IPS-NIHi11 (cell line): Measurements from ENCODE around the gene GPR32.
"Not testable (repeated sequence)": the region's sequence is repeated elsewhere in the genome, so short reads cannot be mapped to it uniquely, and the experiment has no call there.

Experiments
- DNase-seq: peaks from one replicate; pipeline ENCODE4 v3.0.0; 2012; ENCODE audit warnings: mixed read lengths, low spot score

Gene GPR32

DNA sequence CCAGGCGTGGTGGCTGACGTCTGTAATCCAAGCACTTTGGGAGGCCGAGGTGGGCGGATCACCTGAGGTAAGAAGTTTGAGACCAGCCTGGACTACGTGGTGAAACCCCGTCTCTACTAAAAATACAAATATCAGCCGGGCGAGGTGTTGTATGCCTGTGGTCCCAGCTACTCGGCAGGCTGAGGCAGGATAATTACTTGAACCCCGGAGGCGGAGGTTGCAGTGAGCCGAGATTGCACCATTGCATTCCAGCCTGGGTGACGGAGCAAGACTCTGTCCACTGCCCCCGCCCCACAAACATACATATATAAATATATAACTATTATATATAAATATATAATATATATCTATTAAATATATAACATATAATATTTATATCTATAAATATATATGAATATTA, 23.1 kb upstream of the GPR32 start:
- not testable (repeated sequence) for DNase-seq

DNA sequence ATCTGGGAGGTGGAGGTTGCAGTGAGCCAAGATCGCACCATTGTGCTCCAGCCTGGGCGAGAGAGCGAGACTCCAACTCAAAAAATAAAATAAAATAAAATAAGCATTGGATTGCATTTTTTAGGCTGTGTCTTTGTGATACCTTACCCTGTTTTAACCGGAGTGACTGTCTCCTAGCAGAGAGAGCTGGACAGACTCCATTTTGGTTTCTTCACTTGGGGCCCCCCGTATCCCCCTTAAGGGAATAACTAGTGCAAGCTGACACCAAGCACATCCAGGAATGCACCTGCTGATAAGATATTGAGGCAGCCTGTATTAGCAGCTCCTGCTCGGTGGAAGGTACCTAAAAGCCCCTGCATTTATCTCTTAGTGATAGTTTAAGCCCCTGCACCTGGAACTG, 20.8 kb upstream of the GPR32 start:
- no peak for DNase-seq

DNA sequence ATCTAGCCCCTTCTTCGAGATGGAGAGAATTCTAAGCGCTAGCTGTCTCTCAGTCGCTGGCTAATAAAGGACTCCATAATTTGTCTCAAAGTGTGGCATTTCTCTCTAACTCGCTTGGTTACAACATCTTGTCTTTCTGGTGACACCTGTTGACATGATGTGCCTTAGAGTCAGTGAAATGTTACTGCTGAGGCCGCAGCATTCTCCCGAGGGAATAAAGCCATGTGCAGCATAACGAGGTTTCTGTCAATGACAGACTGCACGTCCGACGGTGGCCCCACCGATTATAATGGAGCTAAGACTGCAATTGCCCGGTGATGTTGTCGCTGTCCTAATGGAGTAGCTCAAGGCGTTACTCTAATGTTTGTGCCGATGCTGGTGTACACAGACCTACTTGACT, 20.3 kb upstream of the GPR32 start:
- no peak for DNase-seq

- no peak for DNase-seq
Observed at GRCh38 chr19:50753879-50754278, 16.4 kb upstream of the GPR32 start.

DNA sequence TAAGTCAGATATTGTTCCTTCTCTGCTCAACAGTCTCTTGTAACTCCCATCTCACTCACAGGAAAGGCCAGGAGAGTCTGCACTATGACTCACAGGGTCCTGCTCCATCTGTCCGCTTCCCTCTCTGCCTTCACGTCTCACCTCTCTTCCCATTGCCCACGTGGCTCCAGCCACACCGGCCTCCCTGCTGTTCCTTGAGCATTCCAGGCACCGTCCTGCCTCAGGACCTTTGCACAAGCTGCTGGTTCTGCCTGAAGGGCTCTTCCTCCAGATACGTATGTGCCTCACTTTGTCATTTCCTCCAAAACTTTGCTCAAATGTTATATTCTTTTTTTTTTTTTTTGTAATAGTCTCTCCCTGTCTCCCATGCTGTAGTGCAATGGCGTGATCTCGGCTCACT, 14.0 kb upstream of the GPR32 start:
- not testable (repeated sequence) for DNase-seq

DNA sequence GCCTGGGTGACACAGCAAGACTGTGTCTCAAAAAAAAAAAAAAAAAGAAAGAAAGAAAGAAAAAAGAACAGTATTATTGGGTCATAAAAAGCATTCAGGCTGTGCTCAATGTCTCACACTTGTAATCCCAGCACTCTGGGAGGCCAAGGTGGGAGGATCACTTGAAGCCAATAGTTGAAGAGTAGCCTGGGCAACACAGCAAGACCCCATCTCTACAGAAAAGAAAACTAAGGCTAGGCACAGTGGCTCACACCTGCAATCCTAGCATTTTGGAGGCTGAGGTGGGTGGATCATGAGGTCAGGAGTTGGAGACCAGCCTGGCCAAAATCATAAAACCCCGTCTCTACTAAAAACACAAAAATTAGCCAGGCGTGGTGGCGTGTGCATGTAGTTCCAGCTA, 12.6 kb upstream of the GPR32 start:
- DNase-seq = not testable (repeated sequence)

DNA sequence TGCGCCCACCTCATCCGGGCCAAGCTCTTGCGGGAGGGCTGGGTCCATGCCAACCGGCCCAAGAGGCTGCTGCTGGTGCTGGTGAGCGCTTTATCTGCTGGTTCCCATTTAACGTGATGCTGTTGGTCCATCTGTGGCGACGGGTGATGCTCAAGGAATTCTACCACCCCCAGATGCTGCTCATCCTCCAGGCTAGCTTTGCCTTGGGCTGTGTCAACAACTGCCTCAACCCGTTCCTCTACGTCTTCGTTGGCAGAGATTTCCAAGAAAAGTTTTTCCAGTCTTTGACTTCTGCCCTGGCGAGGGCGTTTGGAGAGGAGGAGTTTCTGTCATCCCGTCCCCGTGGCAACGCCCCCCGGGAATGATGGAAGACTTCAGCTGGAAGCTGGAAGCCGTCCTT, 11.2 kb upstream of the GPR32 start:
- not testable (repeated sequence) for DNase-seq

- peak; percentile 40 for DNase-seq
Observed at GRCh38 chr19:50759886-50760285, 10.4 kb upstream of the GPR32 start.

- DNase-seq = not testable (repeated sequence)
Observed at GRCh38 chr19:50761501-50761900, 8.8 kb upstream of the GPR32 start.

GRCh38 chr19:50763521-50763920, 6.7 kb upstream of the GPR32 start:
- DNase-seq = not testable (repeated sequence)

DNA sequence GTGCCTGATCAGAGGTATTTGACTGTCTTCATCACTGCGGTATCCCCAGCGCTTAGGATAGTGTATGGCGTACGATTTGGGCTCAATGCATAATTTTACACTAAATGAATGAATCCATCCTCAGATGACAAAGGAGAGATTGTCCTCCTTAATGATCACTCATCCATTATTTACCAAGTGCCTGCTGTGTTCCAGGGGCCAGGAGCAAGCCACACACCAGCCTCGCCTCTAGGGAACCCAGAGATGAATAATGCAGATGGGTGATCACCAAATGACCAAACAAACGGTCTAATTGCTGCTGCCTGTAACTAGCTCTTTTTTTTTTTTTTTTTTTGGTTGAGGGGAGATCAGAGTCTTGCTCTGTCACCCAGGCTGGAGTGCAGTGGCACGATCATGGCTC, 5.9 kb upstream of the GPR32 start:
- DNase-seq = no peak

DNA sequence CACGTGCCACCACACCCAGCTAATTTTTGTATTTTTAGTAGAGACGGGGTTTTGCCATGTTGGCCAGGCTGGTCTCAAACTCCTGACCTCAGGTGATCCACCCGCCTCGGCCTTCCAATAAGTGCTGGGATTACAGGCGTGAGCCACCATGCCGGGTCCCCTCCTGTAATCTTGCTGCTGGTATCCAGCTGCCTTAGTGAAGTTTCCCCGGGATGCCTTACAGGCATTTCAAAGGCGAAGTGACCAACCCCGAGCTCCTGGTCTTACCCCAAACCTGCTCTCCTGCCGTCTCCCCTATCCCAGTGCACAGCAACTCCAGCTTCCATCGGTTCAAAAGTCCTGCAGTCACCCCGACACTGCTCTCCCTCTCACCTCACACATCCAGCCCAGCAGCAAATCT, 3.5 kb upstream of the GPR32 start:
- not testable (repeated sequence) for DNase-seq

GRCh38 chr19:50767263-50767662, 3.0 kb upstream of the GPR32 start:
- DNase-seq = not testable (repeated sequence)

- DNase-seq = no peak
Observed at GRCh38 chr19:50768277-50768676, 2.0 kb upstream of the GPR32 start.

GRCh38 chr19:50770888-50771287, 624 bp downstream of the GPR32 start:
- no peak for DNase-seq

DNA sequence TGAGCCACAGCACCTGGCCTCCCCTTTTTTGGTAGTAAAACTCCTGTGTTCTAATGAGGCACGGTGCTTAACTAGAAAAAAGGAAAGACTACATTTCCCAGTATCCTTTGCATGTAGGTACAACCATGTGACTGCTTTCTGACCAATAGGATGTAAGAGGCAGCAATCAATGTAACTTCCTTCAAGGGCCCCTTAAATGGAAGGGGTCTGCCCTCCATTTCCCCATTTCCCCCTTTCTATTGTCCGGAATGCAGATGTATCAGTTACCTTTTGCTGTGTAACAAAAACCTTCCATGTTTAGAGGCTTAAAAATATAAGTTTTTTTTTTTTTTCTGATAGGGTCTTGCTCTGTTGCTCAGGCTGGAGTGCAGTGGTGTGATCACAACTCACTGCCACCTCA, 2.2 kb downstream of the GPR32 start:
- no peak for DNase-seq

- not testable (repeated sequence) for DNase-seq
Observed at GRCh38 chr19:50772912-50773311, 2.6 kb downstream of the GPR32 start.

DNA sequence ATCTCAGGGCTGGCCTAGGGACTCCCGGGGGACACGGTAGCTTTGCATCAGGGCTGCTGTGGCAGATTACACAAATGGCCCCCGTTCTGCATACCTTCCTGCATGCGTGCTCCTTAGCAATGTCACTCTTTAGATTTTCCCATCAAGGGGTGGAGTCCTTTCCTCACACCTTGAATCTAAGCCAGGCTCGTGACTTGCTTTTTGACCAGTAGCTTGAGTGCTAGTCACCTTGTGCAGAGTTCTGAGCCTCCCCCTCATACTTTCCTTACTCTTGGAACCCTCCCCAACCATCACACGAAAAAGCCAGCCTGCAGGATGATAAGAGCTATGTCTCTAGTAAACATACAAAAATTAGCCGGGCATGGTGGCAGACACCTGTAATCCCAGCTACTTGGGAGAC, 3.2 kb downstream of the GPR32 start:
- not testable (repeated sequence) for DNase-seq

DNA sequence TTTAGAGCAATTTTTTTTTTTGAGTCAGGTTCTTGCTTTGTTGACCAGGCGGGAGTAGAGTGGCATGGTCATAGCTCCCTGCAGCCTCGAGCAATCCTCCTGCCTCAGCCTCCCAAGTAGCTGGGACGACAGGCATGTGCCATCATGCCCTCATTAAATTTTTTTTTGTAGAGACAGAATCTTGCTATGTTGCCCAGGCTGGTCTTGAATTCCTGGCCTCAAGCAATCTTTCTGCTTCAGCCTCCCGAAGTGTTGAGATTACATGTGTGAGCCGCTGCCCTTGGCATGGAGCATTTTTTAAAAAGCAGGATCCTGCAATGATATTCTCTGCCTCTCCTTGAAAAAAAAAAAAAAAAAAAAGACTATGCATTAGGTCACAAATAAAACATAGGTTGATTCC, 5.9 kb downstream of the GPR32 start:
- DNase-seq = no peak

GRCh38 chr19:50777261-50777660, 7.0 kb downstream of the GPR32 start:
- DNase-seq = no peak

GRCh38 chr19:50777830-50778303, 7.6 kb downstream of the GPR32 start:
- no peak for DNase-seq

GRCh38 chr19:50778906-50779430, 8.7 kb downstream of the GPR32 start:
- no peak for DNase-seq

DNA sequence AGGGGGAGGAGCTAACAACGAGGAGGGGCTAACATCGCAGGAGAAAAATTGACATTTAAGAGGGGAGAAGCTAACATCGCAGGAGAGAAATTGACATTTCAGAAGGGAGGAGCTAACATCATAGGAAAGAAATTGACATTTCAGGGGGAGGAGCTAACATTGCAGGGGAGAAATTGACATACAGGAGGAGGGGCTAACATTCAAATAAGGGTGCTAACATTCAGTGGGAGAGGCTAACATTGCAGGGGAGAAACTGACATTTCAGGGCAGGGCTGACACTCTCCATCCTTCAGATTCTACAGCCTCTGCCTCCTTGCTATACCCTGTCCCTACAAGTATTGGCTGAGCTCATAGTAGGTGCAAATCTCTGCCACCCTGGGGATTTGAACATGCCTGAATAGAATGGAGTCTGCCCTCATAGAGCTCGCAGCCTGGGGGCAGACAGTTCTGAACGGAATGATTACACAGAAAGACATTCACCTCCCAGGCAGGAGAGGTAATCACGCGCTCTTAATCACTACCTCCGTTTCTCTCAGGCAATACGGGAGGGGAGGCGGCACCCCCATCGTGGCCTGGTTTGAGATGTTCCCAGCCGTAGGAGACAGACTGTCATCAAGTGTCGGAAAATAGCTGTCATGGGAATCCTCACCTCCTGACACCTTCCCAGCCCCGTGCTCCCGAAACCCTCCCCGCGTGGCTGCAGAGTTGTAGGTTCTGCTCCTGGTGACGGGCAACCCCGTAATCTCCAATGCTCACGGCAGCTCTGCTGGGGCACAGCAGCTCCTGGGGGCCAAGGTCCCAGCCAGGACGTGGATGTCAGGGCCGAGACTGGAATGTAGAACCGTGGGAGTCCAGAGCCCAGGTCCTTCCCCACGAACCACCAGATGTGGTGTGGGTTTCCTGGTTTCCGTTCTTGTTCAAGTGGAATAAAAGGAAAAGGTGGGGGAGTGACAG, 9.5 kb downstream of the GPR32 start:
- no peak for DNase-seq
